ENCODE data around the gene DCTN2.
"Not testable (repeated sequence)": the region's sequence is repeated elsewhere in the genome, so short reads cannot be mapped to it uniquely, and the experiment has no call there.

DNA sequence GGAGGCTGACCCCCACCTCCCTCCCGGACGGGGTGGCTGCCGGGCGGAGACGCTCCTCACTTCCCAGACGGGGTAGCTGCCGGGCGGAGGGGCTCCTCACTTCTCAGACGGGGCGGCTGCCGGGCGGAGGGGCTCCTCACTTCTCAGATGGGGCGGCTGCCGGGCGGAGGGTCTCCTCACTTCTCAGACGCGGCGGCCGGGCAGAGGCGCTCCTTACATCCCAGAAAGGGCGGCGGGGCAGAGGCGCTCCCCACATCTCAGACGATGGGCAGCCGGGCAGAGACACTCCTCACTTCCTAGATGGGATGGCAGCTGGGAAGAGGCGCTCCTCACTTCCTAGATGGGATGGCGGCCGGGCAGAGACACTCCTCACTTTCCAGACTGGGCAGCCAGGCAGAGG, 39.2 kb downstream of the DCTN2 start:
- TF ChIP-seq, protein P1, sequence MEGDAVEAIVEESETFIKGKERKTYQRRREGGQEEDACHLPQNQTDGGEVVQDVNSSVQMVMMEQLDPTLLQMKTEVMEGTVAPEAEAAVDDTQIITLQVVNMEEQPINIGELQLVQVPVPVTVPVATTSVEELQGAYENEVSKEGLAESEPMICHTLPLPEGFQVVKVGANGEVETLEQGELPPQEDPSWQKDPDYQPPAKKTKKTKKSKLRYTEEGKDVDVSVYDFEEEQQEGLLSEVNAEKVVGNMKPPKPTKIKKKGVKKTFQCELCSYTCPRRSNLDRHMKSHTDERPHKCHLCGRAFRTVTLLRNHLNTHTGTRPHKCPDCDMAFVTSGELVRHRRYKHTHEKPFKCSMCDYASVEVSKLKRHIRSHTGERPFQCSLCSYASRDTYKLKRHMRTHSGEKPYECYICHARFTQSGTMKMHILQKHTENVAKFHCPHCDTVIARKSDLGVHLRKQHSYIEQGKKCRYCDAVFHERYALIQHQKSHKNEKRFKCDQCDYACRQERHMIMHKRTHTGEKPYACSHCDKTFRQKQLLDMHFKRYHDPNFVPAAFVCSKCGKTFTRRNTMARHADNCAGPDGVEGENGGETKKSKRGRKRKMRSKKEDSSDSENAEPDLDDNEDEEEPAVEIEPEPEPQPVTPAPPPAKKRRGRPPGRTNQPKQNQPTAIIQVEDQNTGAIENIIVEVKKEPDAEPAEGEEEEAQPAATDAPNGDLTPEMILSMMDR (IDR thresholded peaks at IDR 0.05), result not testable (repeated sequence)
- not testable (repeated sequence) for TF ChIP-seq MXI1 (IDR thresholded peaks at IDR 0.05; ENCODE audit: low read depth, low read length); TEAD4 (IDR thresholded peaks at IDR 0.05; ENCODE audit: borderline replicate concordance, insufficient read depth); RAD21 (IDR thresholded peaks at IDR 0.05; ENCODE audit: low read length); YY1 (IDR thresholded peaks at IDR 0.05; ENCODE audit: low read depth); EZH2phosphoT487 (IDR thresholded peaks at IDR 0.05; ENCODE audit: borderline replicate concordance, low read depth); EP300 (IDR thresholded peaks at IDR 0.05; ENCODE audit: borderline replicate concordance in 1 of 2, low read depth in 1 of 2, low read length in 1 of 2); POLR2AphosphoS5 (IDR thresholded peaks at IDR 0.05; ENCODE audit: low read depth, low read length); RFX5 (IDR thresholded peaks at IDR 0.05; ENCODE audit: low read length)
- TF ChIP-seq, protein P2, sequence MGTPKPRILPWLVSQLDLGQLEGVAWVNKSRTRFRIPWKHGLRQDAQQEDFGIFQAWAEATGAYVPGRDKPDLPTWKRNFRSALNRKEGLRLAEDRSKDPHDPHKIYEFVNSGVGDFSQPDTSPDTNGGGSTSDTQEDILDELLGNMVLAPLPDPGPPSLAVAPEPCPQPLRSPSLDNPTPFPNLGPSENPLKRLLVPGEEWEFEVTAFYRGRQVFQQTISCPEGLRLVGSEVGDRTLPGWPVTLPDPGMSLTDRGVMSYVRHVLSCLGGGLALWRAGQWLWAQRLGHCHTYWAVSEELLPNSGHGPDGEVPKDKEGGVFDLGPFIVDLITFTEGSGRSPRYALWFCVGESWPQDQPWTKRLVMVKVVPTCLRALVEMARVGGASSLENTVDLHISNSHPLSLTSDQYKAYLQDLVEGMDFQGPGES (IDR thresholded peaks at IDR 0.05; ENCODE audit: low read depth, low read length), result not testable (repeated sequence)
